GM18511 (cell line): ENCODE data around the gene SH3BP4.

Experiments used
- ATAC-seq: cut with Tn5 transposase; IDR thresholded peaks from one replicate; pipeline ENCODE4 v1.9.1; 2021; ENCODE audit warnings: mild to moderate bottlenecking, moderate library complexity; ENCODE audit not compliant: unreplicated experiment

The SH3BP4 gene

GRCh38 chr2:235082578-235083338, 130.9 kb downstream of the SH3BP4 start:
- ATAC-seq: no peak

- ATAC-seq: no peak
Measured at GRCh38 chr2:235083822-235084221, 132.0 kb downstream of the SH3BP4 start.

- ATAC-seq: no peak
Measured at GRCh38 chr2:235084424-235084823, 132.6 kb downstream of the SH3BP4 start.

GRCh38 chr2:235085476-235085875, 133.7 kb downstream of the SH3BP4 start:
- ATAC-seq: no peak

GRCh38 chr2:235086481-235087184, 134.8 kb downstream of the SH3BP4 start:
- no peak for ATAC-seq

GRCh38 chr2:235087832-235088495, 136.1 kb downstream of the SH3BP4 start:
- no peak for ATAC-seq

- no peak for ATAC-seq
Measured at GRCh38 chr2:235088496-235088921, 136.7 kb downstream of the SH3BP4 start.

GRCh38 chr2:235091421-235091820, 139.6 kb downstream of the SH3BP4 start:
- ATAC-seq: no peak

- no peak for ATAC-seq
Measured at GRCh38 chr2:235091983-235092382, 140.2 kb downstream of the SH3BP4 start.

GRCh38 chr2:235092433-235093223, 140.8 kb downstream of the SH3BP4 start:
- ATAC-seq: no peak

- no peak for ATAC-seq
Measured at GRCh38 chr2:235094457-235094856, 142.6 kb downstream of the SH3BP4 start.

- no peak for ATAC-seq
Measured at GRCh38 chr2:235095569-235095968, 143.8 kb downstream of the SH3BP4 start.

- ATAC-seq: no peak
Measured at GRCh38 chr2:235096447-235096846, 144.6 kb downstream of the SH3BP4 start.

GRCh38 chr2:235097196-235097595, 145.4 kb downstream of the SH3BP4 start:
- ATAC-seq: no peak

- ATAC-seq: no peak
Measured at GRCh38 chr2:235098269-235098668, 146.5 kb downstream of the SH3BP4 start.

GRCh38 chr2:235098736-235099494, 147.1 kb downstream of the SH3BP4 start:
- ATAC-seq: no peak

- ATAC-seq: no peak
Measured at GRCh38 chr2:235102896-235103295, 151.1 kb downstream of the SH3BP4 start.
